ENCODE measurements around the gene PLCB3.
A peak's percentile ranks its signal among the peaks of the same experiment; 100 is the strongest.

- TF ChIP-seq POLR2A (IDR thresholded peaks at IDR 0.05; ENCODE audit: low read depth, low read length) (peak; percentile 60; the same call in 1 of the 2 replicates), TAF1 (IDR thresholded peaks at IDR 0.05; ENCODE audit: low read depth, low read length) (0 out of 2 replicates have a peak, but pooled peaks have one; percentile 5), POLR2AphosphoS5 (IDR thresholded peaks at IDR 0.05; ENCODE audit: low read depth, low read length) (peak; percentile 49; the same call in 1 of the 2 replicates), SPI1 (IDR thresholded peaks at IDR 0.05; ENCODE audit: low read depth, low read length) (0 out of 2 replicates have a peak, but pooled peaks have one; percentile 9)
Measured at GRCh38 chr11:64230171-64230984, 21.0 kb upstream of the PLCB3 start, which contains the start of gene DNAJC4.
